Measurements from ENCODE around the gene MBTPS1.

GRCh38 chr16:84150926-84151325 is 34.2 kb upstream of the MBTPS1 start:
- TF ChIP-seq CTCF (IDR thresholded peaks at IDR 0.05) (no peak), ZFX (IDR thresholded peaks at IDR 0.05; ENCODE audit: borderline replicate concordance) (no peak)

Data from 22Rv1 (cell line).